Neuronal stem cell (in vitro differentiated cells): Measurements from ENCODE around the gene ACSF3.
A peak's percentile ranks its signal among the peaks of the same experiment; 100 is the strongest.
"Not testable (repeated sequence)": the region's sequence is repeated elsewhere in the genome, so short reads cannot be mapped to it uniquely, and the experiment has no call there.

Source experiments
- DNase-seq: peaks from one replicate; pipeline ENCODE4 v3.0.0-alpha.2; 2013; ENCODE audit warnings: low spot score
- H2AFZ ChIP-seq: one replicate; pipeline ENCODE4 v1.6.1; 2013; ENCODE audit warnings: mild to moderate bottlenecking, low read length, inconsistent platforms
- H2AK5ac ChIP-seq: 2 replicates; pipeline ENCODE4 v1.6.1; 2013; ENCODE audit warnings: low read depth, mild to moderate bottlenecking, inconsistent platforms, low read length, moderate library complexity, mixed read lengths
- H2BK120ac ChIP-seq: 2 replicates; pipeline ENCODE4 v1.6.1; 2013; ENCODE audit warnings: low read depth, mild to moderate bottlenecking, inconsistent platforms, low read length, moderate library complexity, mixed read lengths
- H2BK12ac ChIP-seq: one replicate; pipeline ENCODE4 v1.6.1; 2013; ENCODE audit warnings: low read length, inconsistent platforms
- H2BK15ac ChIP-seq: 2 replicates; pipeline ENCODE4 v1.6.1; 2013; ENCODE audit warnings: mild to moderate bottlenecking, low read length, inconsistent platforms, mixed read lengths
- H2BK5ac ChIP-seq: one replicate; pipeline ENCODE4 v1.6.1; 2013; ENCODE audit warnings: inconsistent platforms, mild to moderate bottlenecking, low read length, moderate library complexity
- H3K14ac ChIP-seq: one replicate; pipeline ENCODE4 v1.6.1; 2013; ENCODE audit warnings: low read length, inconsistent platforms
- H3K18ac ChIP-seq: 2 replicates; pipeline ENCODE4 v1.6.1; 2013; ENCODE audit warnings: low read length, inconsistent platforms
- H3K23ac ChIP-seq: 2 replicates; pipeline ENCODE4 v1.6.1; 2013; ENCODE audit warnings: low read depth, mild to moderate bottlenecking, mixed read lengths, low read length, inconsistent platforms; ENCODE audit not compliant: poor library complexity
- H3K27ac ChIP-seq: replicated peaks from 3 replicates; pipeline ENCODE4 v1.5.1; 2013; ENCODE audit warnings: low read length, inconsistent platforms
- H3K27me3 ChIP-seq, 3 experiments: 2 replicates each; pipeline ENCODE4 v1.6.1; 2013; ENCODE audit warnings: low read length in 3 of 3, mild to moderate bottlenecking in 2 of 3, inconsistent platforms in 1 of 3, low read depth in 1 of 3, mixed read lengths in 1 of 3, moderate library complexity in 1 of 3; ENCODE audit not compliant: control insufficient read depth in 3 of 3, insufficient read depth in 3 of 3
- H3K36me3 ChIP-seq, 2 donors: replicated peaks in 1 of 2; 2 replicates each; pipeline ENCODE4 v1.6.1; 2013; ENCODE audit warnings: low read length in 2 of 2; ENCODE audit not compliant: control insufficient read depth in 2 of 2, insufficient read depth in 2 of 2
- H3K4ac ChIP-seq: 2 replicates; pipeline ENCODE4 v1.6.1; 2013; ENCODE audit warnings: inconsistent platforms, mild to moderate bottlenecking, low read length, moderate library complexity
- H3K4me1 ChIP-seq, 2 donors: 1 replicate in 1 of 2; 2 replicates in 1 of 2; pipeline ENCODE4 v1.6.1; 2013; ENCODE audit warnings: low read length in 2 of 2, low read depth in 1 of 2; ENCODE audit not compliant: control insufficient read depth in 2 of 2, insufficient read depth in 1 of 2
- H3K4me2 ChIP-seq: one replicate; pipeline ENCODE4 v1.6.1; 2013; ENCODE audit warnings: mild to moderate bottlenecking, low read length, inconsistent platforms; ENCODE audit not compliant: insufficient read depth, poor library complexity, severe bottlenecking
- H3K4me3 ChIP-seq, 2 donors: 2 replicates each; pipeline ENCODE4 v1.5.1; 2013; ENCODE audit warnings: low read length in 2 of 2, mild to moderate bottlenecking in 2 of 2, inconsistent platforms in 1 of 2, moderate library complexity in 1 of 2
- H3K79me1 ChIP-seq: one replicate; pipeline ENCODE4 v1.6.1; 2013; ENCODE audit warnings: low read depth, mild to moderate bottlenecking, inconsistent platforms, low read length, moderate library complexity
- H3K9ac ChIP-seq: one replicate; pipeline ENCODE4 v1.6.1; 2013; ENCODE audit warnings: mild to moderate bottlenecking, low read depth, low read length, inconsistent platforms; ENCODE audit not compliant: poor library complexity
- H3K9me3 ChIP-seq, 2 donors: replicated peaks in 1 of 2; 2 replicates each; pipeline versions ENCODE3 to v1.6.1; 2013; ENCODE audit warnings: low read length in 2 of 2, mild to moderate bottlenecking in 2 of 2, inconsistent platforms in 1 of 2, low read depth in 1 of 2, mixed read lengths in 1 of 2, moderate library complexity in 1 of 2; ENCODE audit not compliant: control insufficient read depth in 2 of 2, insufficient read depth in 1 of 2
- H4K8ac ChIP-seq: one replicate; pipeline ENCODE4 v1.6.1; 2013; ENCODE audit warnings: low read depth, mild to moderate bottlenecking, inconsistent platforms, low read length, moderate library complexity
- H4K91ac ChIP-seq: one replicate; pipeline ENCODE4 v1.6.1; 2013; ENCODE audit warnings: low read length, low read depth, mild to moderate bottlenecking, inconsistent platforms; ENCODE audit not compliant: poor library complexity
- WGBS, 2 donors: extraction: QIAGEN DNeasy Blood & Tissue Kit; methylation state at CpG; one replicate each; pipeline ENCODE4 v1.1.7; 2013; ENCODE audit warnings: missing lambda C conversion rate in 2 of 2, mixed read lengths in 1 of 2; ENCODE audit not compliant: insufficient read length in 2 of 2, insufficient replicate concordance in 1 of 2; ENCODE audit errors: extremely low coverage in 2 of 2; 5-methylcytosine and 5-hydroxymethylcytosine counted together

Gene ACSF3

GRCh38 chr16:89065458-89065822 lies 28.2 kb upstream of the ACSF3 start:
- no peak overlapping the region for H3K23ac ChIP-seq
- H3K4ac ChIP-seq: no peak overlapping the region
- no peak overlapping the region for H2AFZ ChIP-seq
- H4K8ac ChIP-seq: no peak overlapping the region
- peaks cover 0 to 22% (median 0%) of the 10 kb centered on the region in 3 experiments for H3K27me3 ChIP-seq
- H3K4me3 ChIP-seq: no peak overlapping the region
- H2AK5ac ChIP-seq: peak overlapping the region; percentile 93
- no CpG with 5 or more reads among the region's 11 CpGs for WGBS, 2 donors
- no peak overlapping the region for H3K9ac ChIP-seq
- H2BK5ac ChIP-seq: peak overlapping the region; percentile 44
- no peak overlapping the region for H3K27ac ChIP-seq
- H3K9me3 ChIP-seq: peaks cover 0 to 4% of the 10 kb centered on the region in 2 donors
- H3K14ac ChIP-seq: no peak overlapping the region
- peak overlapping the region; percentile 5 for H3K18ac ChIP-seq
- H2BK120ac ChIP-seq: no peak overlapping the region
- peak overlapping the region; percentile 95 for H2BK15ac ChIP-seq
- no peaks in the 10 kb centered on the region for H3K36me3 ChIP-seq
- H3K4me1 ChIP-seq: peaks cover 11 to 16% of the 10 kb centered on the region in 2 donors
- no peak overlapping the region for H3K4me2 ChIP-seq
- H2BK12ac ChIP-seq: no peak overlapping the region
- no peak overlapping the region for H4K91ac ChIP-seq
- DNase-seq: no peak
- H3K79me1 ChIP-seq: peaks cover 4% of the 10 kb centered on the region

GRCh38 chr16:89066721-89067120 lies 26.9 kb upstream of the ACSF3 start:
- Histone ChIP-seq H3K9ac (peak overlapping the region; percentile 82), H3K4me1 (peaks cover 10 to 14% of the 10 kb centered on the region in 2 donors)

GRCh38 chr16:89067677-89068443 lies 25.8 kb upstream of the ACSF3 start:
- no peak overlapping the region for H4K8ac ChIP-seq
- H3K18ac ChIP-seq: peak overlapping the region; percentile 76
- H3K14ac ChIP-seq: peak overlapping the region; percentile 71
- no peaks in the 10 kb centered on the region for H3K36me3 ChIP-seq
- no peak overlapping the region for H3K4ac ChIP-seq
- no peak overlapping the region for H3K4me2 ChIP-seq
- H2BK12ac ChIP-seq: no peak overlapping the region
- H3K9me3 ChIP-seq: peaks cover 0 to 4% of the 10 kb centered on the region in 2 donors
- H3K79me1 ChIP-seq: peaks cover 4% of the 10 kb centered on the region
- H3K23ac ChIP-seq: peak overlapping the region; percentile 31
- DNase-seq: no peak
- peak overlapping the region; percentile 99 for H2BK15ac ChIP-seq
- peaks cover 8 to 11% of the 10 kb centered on the region in 2 donors for H3K4me1 ChIP-seq
- H3K27ac ChIP-seq: no peak overlapping the region
- no peak overlapping the region for H4K91ac ChIP-seq
- WGBS, 2 donors: no CpG with 5 or more reads among the region's 16 CpGs
- H2AFZ ChIP-seq: no peak overlapping the region
- H2BK5ac ChIP-seq: no peak overlapping the region
- H3K9ac ChIP-seq: no peak overlapping the region
- H2AK5ac ChIP-seq: peak overlapping the region; percentile 60
- no peak overlapping the region for H2BK120ac ChIP-seq
- H3K4me3 ChIP-seq: no peak overlapping the region
- peaks cover 0 to 14% (median 0%) of the 10 kb centered on the region in 3 experiments for H3K27me3 ChIP-seq

More at GRCh38 chr16:89066721-89067120, 26.9 kb upstream of the ACSF3 start:
- H2AK5ac ChIP-seq: peak overlapping the region; percentile 65
- H2BK5ac ChIP-seq: no peak overlapping the region
- no peak overlapping the region for H3K4me3 ChIP-seq
- no CpG with 5 or more reads among the region's 21 CpGs for WGBS, 2 donors
- peaks cover 4% of the 10 kb centered on the region for H3K79me1 ChIP-seq
- H3K36me3 ChIP-seq: no peaks in the 10 kb centered on the region
- peak overlapping the region; percentile 78 for H3K4ac ChIP-seq
- H4K91ac ChIP-seq: no peak overlapping the region
- no peak overlapping the region for H4K8ac ChIP-seq
- no peak overlapping the region for H2BK120ac ChIP-seq
- H3K9me3 ChIP-seq: peaks cover 0 to 4% of the 10 kb centered on the region in 2 donors
- peak overlapping the region; percentile 75 for H2AFZ ChIP-seq
- no peak overlapping the region for H3K14ac ChIP-seq
- H3K4me2 ChIP-seq: no peak overlapping the region
- peak overlapping the region; percentile 99 for H2BK15ac ChIP-seq
- H3K23ac ChIP-seq: peak overlapping the region; percentile 95
- H3K27ac ChIP-seq: no peak overlapping the region
- peak overlapping the region; percentile 93 for H3K18ac ChIP-seq
- H3K27me3 ChIP-seq: peaks cover 0 to 15% (median 0%) of the 10 kb centered on the region in 3 experiments
- DNase-seq: no peak
- H2BK12ac ChIP-seq: peak overlapping the region; percentile 63

- Histone ChIP-seq H3K9me3 (peaks cover 0 to 11% of the 10 kb centered on the region in 2 donors), H3K27me3 (peaks cover 0 to 14% (median 0%) of the 10 kb centered on the region in 3 experiments), H2BK15ac (peak overlapping the region; percentile 67), H3K4me3 (peak overlapping the region in 1 of 2 donors; percentile 31), H3K4me1 (peaks cover 8 to 11% of the 10 kb centered on the region in 2 donors), H4K8ac (peak overlapping the region; percentile 86)
- WGBS, 2 donors: no CpG with 5 or more reads among the region's 4 CpGs
- DNase-seq, H3K4me2 ChIP-seq, H2BK120ac ChIP-seq, H3K18ac ChIP-seq, H2AK5ac ChIP-seq, H2AFZ ChIP-seq, H3K79me1 ChIP-seq, H3K36me3 ChIP-seq, H2BK5ac ChIP-seq, H2BK12ac ChIP-seq, H3K4ac ChIP-seq, H3K14ac ChIP-seq, H4K91ac ChIP-seq, H3K27ac ChIP-seq, H3K9ac ChIP-seq, H3K23ac ChIP-seq: not testable (repeated sequence)
These were observed 24.6 kb upstream of the ACSF3 start for GRCh38 chr16:89068814-89069616.
